ENCODE measurements around the gene SLFN12L.

SLFN12L gene

DNA sequence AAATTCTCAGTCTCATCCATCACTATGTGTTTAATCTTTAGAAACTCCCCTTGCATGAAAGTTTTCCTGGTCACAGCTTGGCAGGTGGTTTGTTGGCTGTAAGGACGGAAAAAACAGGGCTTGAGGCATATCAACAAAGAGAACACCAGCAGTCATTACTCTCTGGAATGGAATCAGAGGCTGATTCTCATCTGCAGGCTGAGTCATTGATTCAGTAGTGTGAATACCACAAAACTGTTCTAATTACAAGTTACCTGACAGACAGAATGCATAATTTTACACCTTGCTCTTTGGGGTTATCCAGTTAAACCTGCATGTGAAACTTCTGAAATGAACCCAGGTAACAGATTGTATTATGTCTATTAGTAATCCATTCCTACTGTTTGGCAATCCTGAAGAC is 11.5 kb upstream of the SLFN12L start:
- TF ChIP-seq, protein P1, sequence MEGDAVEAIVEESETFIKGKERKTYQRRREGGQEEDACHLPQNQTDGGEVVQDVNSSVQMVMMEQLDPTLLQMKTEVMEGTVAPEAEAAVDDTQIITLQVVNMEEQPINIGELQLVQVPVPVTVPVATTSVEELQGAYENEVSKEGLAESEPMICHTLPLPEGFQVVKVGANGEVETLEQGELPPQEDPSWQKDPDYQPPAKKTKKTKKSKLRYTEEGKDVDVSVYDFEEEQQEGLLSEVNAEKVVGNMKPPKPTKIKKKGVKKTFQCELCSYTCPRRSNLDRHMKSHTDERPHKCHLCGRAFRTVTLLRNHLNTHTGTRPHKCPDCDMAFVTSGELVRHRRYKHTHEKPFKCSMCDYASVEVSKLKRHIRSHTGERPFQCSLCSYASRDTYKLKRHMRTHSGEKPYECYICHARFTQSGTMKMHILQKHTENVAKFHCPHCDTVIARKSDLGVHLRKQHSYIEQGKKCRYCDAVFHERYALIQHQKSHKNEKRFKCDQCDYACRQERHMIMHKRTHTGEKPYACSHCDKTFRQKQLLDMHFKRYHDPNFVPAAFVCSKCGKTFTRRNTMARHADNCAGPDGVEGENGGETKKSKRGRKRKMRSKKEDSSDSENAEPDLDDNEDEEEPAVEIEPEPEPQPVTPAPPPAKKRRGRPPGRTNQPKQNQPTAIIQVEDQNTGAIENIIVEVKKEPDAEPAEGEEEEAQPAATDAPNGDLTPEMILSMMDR (IDR thresholded peaks at IDR 0.05) = no peak
- Mint-ChIP-seq H3K9me3 (no peaks in the 10 kb centered on the region), H3K27me3 (ENCODE audit: low read depth, poor library complexity) (peaks cover 73% of the 10 kb centered on the region), H3K4me1 (no peaks in the 10 kb centered on the region), H3K27ac (no peak overlapping the region), H3K4me3 (no peak overlapping the region), H3K36me3 (ENCODE audit: low read depth) (no peaks in the 10 kb centered on the region)
- DNase-seq = no peak

DNA sequence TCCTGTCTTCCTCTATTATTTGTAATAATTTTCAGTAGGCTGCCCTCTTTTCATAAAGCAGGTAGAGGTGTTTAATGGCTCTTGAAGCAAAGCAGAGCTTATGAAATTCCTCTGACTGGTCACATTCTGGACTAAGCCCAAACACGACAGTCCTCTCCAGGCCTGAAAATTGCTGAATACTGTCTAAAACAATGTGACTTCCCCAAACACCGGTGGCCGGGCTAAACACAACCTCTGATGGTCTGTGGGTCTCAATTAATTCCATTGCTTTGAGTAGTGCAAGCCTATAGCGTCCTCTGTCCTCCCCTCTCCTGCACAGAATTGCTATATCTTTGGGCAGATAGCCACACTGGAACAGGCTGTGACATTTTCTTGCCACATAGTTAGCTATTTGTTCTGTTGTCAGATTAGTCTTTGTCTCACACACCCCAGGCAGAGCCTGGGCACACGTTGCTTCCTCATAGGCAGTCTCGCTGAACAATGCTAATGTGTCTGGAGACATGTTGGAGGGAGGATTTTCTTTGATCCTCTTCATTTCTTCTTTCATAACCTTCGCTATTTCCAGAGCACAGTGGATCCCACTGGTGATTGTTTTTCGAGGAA is 10.8 kb upstream of the SLFN12L start:
- TF ChIP-seq, protein P1 (IDR thresholded peaks at IDR 0.05) = no peak
- no peaks in the 10 kb centered on the region for H3K9me3 Mint-ChIP-seq
- H3K27me3 Mint-ChIP-seq (ENCODE audit: low read depth, poor library complexity) = peaks cover 71% of the 10 kb centered on the region
- H3K4me3 Mint-ChIP-seq = no peak overlapping the region
- DNase-seq = no peak
- no peaks in the 10 kb centered on the region for H3K36me3 Mint-ChIP-seq (ENCODE audit: low read depth)
- no peaks in the 10 kb centered on the region for H3K4me1 Mint-ChIP-seq
- H3K27ac Mint-ChIP-seq = no peak overlapping the region

DNA sequence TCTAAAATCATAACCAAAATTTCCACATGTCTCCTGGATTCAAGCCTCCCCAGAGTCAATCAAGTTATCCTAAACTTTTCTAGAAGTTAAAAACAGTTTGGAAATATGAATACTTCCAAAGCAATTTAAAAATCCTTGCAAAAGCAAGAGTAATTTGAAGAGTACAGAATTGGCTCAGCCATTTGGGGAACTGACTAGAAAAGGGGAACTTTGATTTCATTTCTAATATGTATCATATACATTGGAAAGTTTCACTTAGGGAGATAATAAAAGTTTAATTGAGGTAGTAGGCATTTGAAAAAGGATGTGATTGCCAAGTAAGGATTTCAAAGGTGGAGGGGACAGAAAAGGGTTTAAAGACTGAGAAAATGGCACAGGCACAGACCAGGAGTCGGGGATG is 9.0 kb upstream of the SLFN12L start:
- Mint-ChIP-seq H3K27ac (no peak overlapping the region), H3K4me3 (no peak overlapping the region), H3K36me3 (ENCODE audit: low read depth) (no peaks in the 10 kb centered on the region), H3K9me3 (no peaks in the 10 kb centered on the region), H3K4me1 (no peaks in the 10 kb centered on the region), H3K27me3 (ENCODE audit: low read depth, poor library complexity) (peaks cover 61% of the 10 kb centered on the region)
- TF ChIP-seq, protein P1 (IDR thresholded peaks at IDR 0.05) = no peak
- no peak for DNase-seq

DNA sequence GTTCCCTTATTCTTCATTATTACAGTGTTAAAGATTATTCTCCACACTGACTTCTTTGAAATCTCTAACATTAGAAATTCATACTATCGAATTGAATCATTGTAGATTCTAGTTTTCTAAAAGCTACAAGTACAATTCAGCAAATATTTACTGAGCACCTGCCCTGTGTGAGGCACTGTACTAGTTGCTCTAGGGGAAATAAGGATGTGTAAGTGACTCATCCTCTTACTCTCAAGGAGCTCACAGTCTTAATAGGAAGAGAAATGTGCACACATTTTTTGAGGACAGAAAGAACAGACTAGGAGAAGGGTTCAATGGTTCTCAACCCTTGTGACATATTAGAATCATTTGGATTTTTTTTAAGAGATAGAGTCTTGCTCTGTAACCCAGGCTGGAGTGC is 7.7 kb upstream of the SLFN12L start:
- no peak overlapping the region for H3K4me3 Mint-ChIP-seq

DNA sequence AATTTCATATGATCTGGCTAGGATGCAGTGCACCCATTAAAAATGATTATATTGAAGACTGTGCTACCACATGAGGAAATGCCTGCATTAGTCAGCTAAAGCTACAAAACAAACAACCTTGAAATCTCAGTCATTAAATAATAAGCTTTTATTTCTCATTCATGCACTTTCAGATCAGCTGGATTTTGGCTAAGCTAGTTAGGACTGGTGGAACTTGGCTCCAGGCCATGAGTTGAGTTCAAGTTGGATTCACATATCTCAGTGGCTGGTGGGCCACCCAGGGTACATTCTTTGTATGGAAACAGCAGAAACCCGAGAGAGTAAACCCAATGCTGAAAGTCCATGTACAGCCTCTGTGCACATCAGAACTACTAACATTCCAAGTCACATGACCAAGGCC is 6.4 kb upstream of the SLFN12L start:
- no peak for DNase-seq
- peaks cover 66% of the 10 kb centered on the region for H3K27me3 Mint-ChIP-seq (ENCODE audit: low read depth, poor library complexity)
- H3K36me3 Mint-ChIP-seq (ENCODE audit: low read depth) = no peaks in the 10 kb centered on the region
- H3K27ac Mint-ChIP-seq = no peak overlapping the region
- no peak overlapping the region for H3K4me3 Mint-ChIP-seq
- no peaks in the 10 kb centered on the region for H3K4me1 Mint-ChIP-seq
- H3K9me3 Mint-ChIP-seq = no peaks in the 10 kb centered on the region
- TF ChIP-seq, protein P1 (IDR thresholded peaks at IDR 0.05) = no peak

More for the DNA sequence above, 7.7 kb upstream of the SLFN12L start:
- peaks cover 68% of the 10 kb centered on the region for H3K27me3 Mint-ChIP-seq (ENCODE audit: low read depth, poor library complexity)
- no peaks in the 10 kb centered on the region for H3K4me1 Mint-ChIP-seq
- no peak for DNase-seq
- no peaks in the 10 kb centered on the region for H3K9me3 Mint-ChIP-seq
- no peaks in the 10 kb centered on the region for H3K36me3 Mint-ChIP-seq (ENCODE audit: low read depth)
- H3K27ac Mint-ChIP-seq = no peak overlapping the region
- TF ChIP-seq, protein P1 (IDR thresholded peaks at IDR 0.05) = no peak

DNA sequence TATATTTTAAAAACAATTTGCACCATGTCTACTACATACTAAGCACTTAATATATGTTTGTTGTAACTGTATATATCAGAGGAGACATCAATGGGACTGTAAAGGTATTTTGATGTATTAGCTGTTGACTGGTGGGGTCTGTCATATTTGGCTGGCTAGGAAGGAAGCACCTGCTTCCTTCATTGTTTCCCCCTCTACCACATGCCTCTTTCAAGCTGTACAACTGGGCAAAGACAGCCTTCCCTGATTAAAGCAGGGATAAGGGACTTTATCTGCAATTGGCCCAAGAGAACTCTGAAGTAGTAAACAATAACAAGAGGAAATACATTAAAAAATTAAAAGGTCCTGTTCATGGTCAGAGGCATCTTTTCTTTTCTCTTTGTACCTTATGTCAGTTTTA is 5.5 kb upstream of the SLFN12L start:
- TF ChIP-seq, protein P1 (IDR thresholded peaks at IDR 0.05) = no peak
- DNase-seq = no peak
- Mint-ChIP-seq H3K9me3 (no peaks in the 10 kb centered on the region), H3K27ac (no peak overlapping the region), H3K4me1 (no peaks in the 10 kb centered on the region), H3K27me3 (ENCODE audit: low read depth, poor library complexity) (peaks cover 58% of the 10 kb centered on the region), H3K36me3 (ENCODE audit: low read depth) (no peaks in the 10 kb centered on the region), H3K4me3 (no peak overlapping the region)

Data from nephron progenitor cell (in vitro differentiated cells).